ENCODE results near the gene RAB38.

Gene RAB38

GRCh38 chr11:88174709-88175568 is at the start of gene RAB38:
Gene RAB38 (minus strand): TSS chr11:88175443. CDS start chr11:88175384, 59 bp downstream.
- DNase-seq (ENCODE audit: low read depth in 4 of 4, low spot score in 1 of 4), result peak in 3 of 4 experiments; percentile 17 to 58 (median 35)

GRCh38 chr11:88213406-88213805 is 38.2 kb upstream of the RAB38 start:
- DNase-seq (ENCODE audit: low read depth in 4 of 4, low spot score in 1 of 4), result no peak

GRCh38 chr11:88212300-88212699 is 37.1 kb upstream of the RAB38 start:
- no peak for DNase-seq (ENCODE audit: low read depth in 4 of 4, low spot score in 1 of 4)

GRCh38 chr11:88208745-88209144 is 33.5 kb upstream of the RAB38 start:
- DNase-seq (ENCODE audit: low read depth in 4 of 4, low spot score in 1 of 4), result no peak

- DNase-seq (ENCODE audit: low read depth in 4 of 4, low spot score in 1 of 4), result no peak
Observed at GRCh38 chr11:88206751-88207150, 31.5 kb upstream of the RAB38 start.

- no peak for DNase-seq (ENCODE audit: low read depth in 4 of 4, low spot score in 1 of 4)
Observed at GRCh38 chr11:88204353-88204752, 29.1 kb upstream of the RAB38 start.

GRCh38 chr11:88203604-88204003 is 28.4 kb upstream of the RAB38 start:
- DNase-seq (ENCODE audit: low read depth in 4 of 4, low spot score in 1 of 4), result no peak

GRCh38 chr11:88202498-88202897 is 27.3 kb upstream of the RAB38 start:
- no peak for DNase-seq (ENCODE audit: low read depth in 4 of 4, low spot score in 1 of 4)

- no peak for DNase-seq (ENCODE audit: low read depth in 4 of 4, low spot score in 1 of 4)
Observed at GRCh38 chr11:88196393-88196792, 21.1 kb upstream of the RAB38 start.

GRCh38 chr11:88195908-88196307 is 20.7 kb upstream of the RAB38 start:
- DNase-seq (ENCODE audit: low read depth in 4 of 4, low spot score in 1 of 4), result no peak

- DNase-seq (ENCODE audit: low read depth in 4 of 4, low spot score in 1 of 4), result no peak
Observed at GRCh38 chr11:88194990-88195389, 19.7 kb upstream of the RAB38 start.

- DNase-seq (ENCODE audit: low read depth in 4 of 4, low spot score in 1 of 4), result no peak
Observed at GRCh38 chr11:88193278-88193677, 18.0 kb upstream of the RAB38 start.

GRCh38 chr11:88188932-88189253 is 13.7 kb upstream of the RAB38 start:
- no peak for DNase-seq (ENCODE audit: low read depth in 4 of 4, low spot score in 1 of 4)

- DNase-seq (ENCODE audit: low read depth in 4 of 4, low spot score in 1 of 4), result no peak
Observed at GRCh38 chr11:88188251-88188931, 13.1 kb upstream of the RAB38 start.

GRCh38 chr11:88183233-88183632 is 8.0 kb upstream of the RAB38 start:
- no peak for DNase-seq (ENCODE audit: low read depth in 4 of 4, low spot score in 1 of 4)

- no peak for DNase-seq (ENCODE audit: low read depth in 4 of 4, low spot score in 1 of 4)
Observed at GRCh38 chr11:88181776-88182175, 6.5 kb upstream of the RAB38 start.

GRCh38 chr11:88179971-88180629 is 4.9 kb upstream of the RAB38 start:
- DNase-seq (ENCODE audit: low read depth in 4 of 4, low spot score in 1 of 4), result no peak

- DNase-seq (ENCODE audit: low read depth in 4 of 4, low spot score in 1 of 4), result peak in 1 of 4 experiments; percentile 17
Observed at GRCh38 chr11:88179141-88179540, 3.9 kb upstream of the RAB38 start.

GRCh38 chr11:88178191-88178590 is 2.9 kb upstream of the RAB38 start:
- DNase-seq (ENCODE audit: low read depth in 4 of 4, low spot score in 1 of 4), result no peak

- no peak for DNase-seq (ENCODE audit: low read depth in 4 of 4, low spot score in 1 of 4)
Observed at GRCh38 chr11:88175569-88176075, 379 bp upstream of the RAB38 start.

GRCh38 chr11:88173956-88174355 is 1.3 kb downstream of the RAB38 start:
- no peak for DNase-seq (ENCODE audit: low read depth in 4 of 4, low spot score in 1 of 4)

- no peak for DNase-seq (ENCODE audit: low read depth in 4 of 4, low spot score in 1 of 4)
Observed at GRCh38 chr11:88171982-88172381, 3.3 kb downstream of the RAB38 start.

Data from stimulated activated CD4-positive, alpha-beta T cell treated with anti-CD3 and anti-CD28 coated beads, Interleukin-1b, Interleukin-23, amount 100 ng/mL, for 24 hours (primary cell).